Measurements from ENCODE around the gene GGCX. TPM values are rescaled to one million over a fixed set of nuclear protein-coding genes. Genes with fewer than 3 reads are reported as not detected.
A peak's percentile ranks its signal among the peaks of the same experiment; 100 is the strongest.
"Not testable (repeated sequence)": the region's sequence is repeated elsewhere in the genome, so short reads cannot be mapped to it uniquely, and the experiment has no call there.

The GGCX gene
- total RNA-seq, 4 donors from 2014 or later: 18.3 to 33.1 (median 28.2) TPM

GRCh38 chr2:85594715-85595300 lies 33.5 kb upstream of the GGCX start:
- in situ Hi-C loops (cut with MboI; ENCODE audit: low sequenced_read_pairs in 4 of 4): no loop called here
- Histone ChIP-seq H3K27ac (peak overlapping the region; percentile 87 to 99 (median 94)), H3K9me3 (no peaks in the 10 kb centered on the region), H3K27me3 (no peaks in the 10 kb centered on the region), H3K4me3 (peak overlapping the region; percentile 55 to 98 (median 78)), H3K4me1 (peaks cover 53 to 58% of the 10 kb centered on the region in 2 donors), H3K36me3 (peaks cover 0 to 35% of the 10 kb centered on the region in 2 donors)
- intact Hi-C loops (cut with DNase I; ENCODE audit: low total_unique reads): no loop called here
- no peak for DNase-seq
- ATAC-seq: peak; percentile 2 to 5
- TF ChIP-seq, protein P1, sequence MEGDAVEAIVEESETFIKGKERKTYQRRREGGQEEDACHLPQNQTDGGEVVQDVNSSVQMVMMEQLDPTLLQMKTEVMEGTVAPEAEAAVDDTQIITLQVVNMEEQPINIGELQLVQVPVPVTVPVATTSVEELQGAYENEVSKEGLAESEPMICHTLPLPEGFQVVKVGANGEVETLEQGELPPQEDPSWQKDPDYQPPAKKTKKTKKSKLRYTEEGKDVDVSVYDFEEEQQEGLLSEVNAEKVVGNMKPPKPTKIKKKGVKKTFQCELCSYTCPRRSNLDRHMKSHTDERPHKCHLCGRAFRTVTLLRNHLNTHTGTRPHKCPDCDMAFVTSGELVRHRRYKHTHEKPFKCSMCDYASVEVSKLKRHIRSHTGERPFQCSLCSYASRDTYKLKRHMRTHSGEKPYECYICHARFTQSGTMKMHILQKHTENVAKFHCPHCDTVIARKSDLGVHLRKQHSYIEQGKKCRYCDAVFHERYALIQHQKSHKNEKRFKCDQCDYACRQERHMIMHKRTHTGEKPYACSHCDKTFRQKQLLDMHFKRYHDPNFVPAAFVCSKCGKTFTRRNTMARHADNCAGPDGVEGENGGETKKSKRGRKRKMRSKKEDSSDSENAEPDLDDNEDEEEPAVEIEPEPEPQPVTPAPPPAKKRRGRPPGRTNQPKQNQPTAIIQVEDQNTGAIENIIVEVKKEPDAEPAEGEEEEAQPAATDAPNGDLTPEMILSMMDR (IDR thresholded peaks at IDR 0.05 in 4 of 5, conservative IDR thresholded peaks at IDR 0.05 in 1 of 5): no peak
- no peak for TF ChIP-seq POLR2A (IDR thresholded peaks at IDR 0.05)

DNA sequence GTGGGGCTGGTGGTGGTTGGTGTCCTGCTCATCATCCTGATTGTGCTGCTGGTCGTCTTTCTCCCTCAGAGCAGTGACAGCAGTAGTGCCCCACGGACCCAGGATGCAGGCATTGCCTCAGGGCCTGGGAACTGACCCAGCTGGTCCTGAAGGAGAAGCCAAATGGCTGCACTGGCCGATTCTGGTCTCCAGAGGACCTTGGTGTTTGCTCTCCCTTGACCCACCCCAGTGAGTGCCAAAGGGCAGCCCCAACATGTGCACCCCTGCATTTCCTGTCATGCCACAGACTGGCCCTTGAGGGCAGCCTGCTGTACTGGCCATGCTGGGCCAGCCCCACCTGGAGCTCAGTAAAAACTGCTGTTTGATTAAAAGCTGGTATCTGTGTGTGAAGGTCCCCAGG lies 31.7 kb upstream of the GGCX start:
- DNase-seq (no peak), ATAC-seq (no peak)
- peak overlapping the region in 3 of 4 donors; percentile 13 to 99 (median 19) for H3K27ac ChIP-seq
- TF ChIP-seq, protein P1 (IDR thresholded peaks at IDR 0.05 in 4 of 5, conservative IDR thresholded peaks at IDR 0.05 in 1 of 5): no peak
- TF ChIP-seq POLR2A (IDR thresholded peaks at IDR 0.05): no peak
- H3K27me3 ChIP-seq: no peaks in the 10 kb centered on the region
- in situ Hi-C loops (cut with MboI; ENCODE audit: low sequenced_read_pairs in 4 of 4) (no loop called here), intact Hi-C loops (cut with DNase I; ENCODE audit: low total_unique reads) (no loop called here)
- H3K9me3 ChIP-seq: no peaks in the 10 kb centered on the region
- H3K4me3 ChIP-seq: no peak overlapping the region
- peaks cover 67 to 73% of the 10 kb centered on the region in 2 donors for H3K4me1 ChIP-seq
- peaks cover 0 to 18% of the 10 kb centered on the region in 2 donors for H3K36me3 ChIP-seq

DNA sequence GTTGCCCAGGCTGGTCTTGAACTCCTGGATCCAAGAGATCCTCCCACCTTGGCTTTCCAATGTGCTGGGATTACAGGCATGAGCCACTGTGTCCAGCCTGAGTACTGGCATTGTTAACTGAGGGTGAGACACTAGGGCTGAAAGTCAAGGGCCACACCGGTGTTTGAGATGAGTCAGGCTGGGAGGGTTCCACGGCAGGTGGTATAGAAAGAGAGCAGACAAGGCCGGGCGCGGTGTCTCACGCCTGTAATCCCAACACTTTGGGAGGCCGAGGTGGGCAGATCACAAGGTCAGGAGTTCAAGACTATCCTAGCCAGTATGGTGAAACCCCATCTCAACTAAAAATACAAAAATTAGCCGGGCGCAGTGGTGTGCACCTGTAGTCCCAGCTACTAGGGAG lies 31.0 kb upstream of the GGCX start:
- H3K27me3 ChIP-seq; H3K9me3 ChIP-seq; in situ Hi-C loops (cut with MboI; ENCODE audit: low sequenced_read_pairs in 4 of 4); ATAC-seq; DNase-seq; intact Hi-C loops (cut with DNase I; ENCODE audit: low total_unique reads); H3K4me3 ChIP-seq: not testable (repeated sequence)
- peaks cover 74 to 76% of the 10 kb centered on the region in 2 donors for H3K4me1 ChIP-seq
- peak overlapping the region; percentile 88 to 98 (median 90) for H3K27ac ChIP-seq
- peaks cover 0 to 11% of the 10 kb centered on the region in 2 donors for H3K36me3 ChIP-seq

- Histone ChIP-seq H3K4me3 (no peak overlapping the region), H3K27me3 (no peaks in the 10 kb centered on the region), H3K4me1 (peaks cover 75 to 76% of the 10 kb centered on the region in 2 donors), H3K9me3 (no peaks in the 10 kb centered on the region), H3K36me3 (peaks cover 0 to 7% of the 10 kb centered on the region in 2 donors), H3K27ac (peak overlapping the region; percentile 88 to 98 (median 90))
- ATAC-seq: no peak
- DNase-seq: no peak
- intact Hi-C loops (cut with DNase I; ENCODE audit: low total_unique reads): no loop called here
- in situ Hi-C loops (cut with MboI; ENCODE audit: low sequenced_read_pairs in 4 of 4): no loop called here
- TF ChIP-seq POLR2A (IDR thresholded peaks at IDR 0.05): no peak
- TF ChIP-seq, protein P1 (IDR thresholded peaks at IDR 0.05 in 4 of 5, conservative IDR thresholded peaks at IDR 0.05 in 1 of 5): no peak
These were observed 30.3 kb upstream of the GGCX start for GRCh38 chr2:85591563-85591962.

DNA sequence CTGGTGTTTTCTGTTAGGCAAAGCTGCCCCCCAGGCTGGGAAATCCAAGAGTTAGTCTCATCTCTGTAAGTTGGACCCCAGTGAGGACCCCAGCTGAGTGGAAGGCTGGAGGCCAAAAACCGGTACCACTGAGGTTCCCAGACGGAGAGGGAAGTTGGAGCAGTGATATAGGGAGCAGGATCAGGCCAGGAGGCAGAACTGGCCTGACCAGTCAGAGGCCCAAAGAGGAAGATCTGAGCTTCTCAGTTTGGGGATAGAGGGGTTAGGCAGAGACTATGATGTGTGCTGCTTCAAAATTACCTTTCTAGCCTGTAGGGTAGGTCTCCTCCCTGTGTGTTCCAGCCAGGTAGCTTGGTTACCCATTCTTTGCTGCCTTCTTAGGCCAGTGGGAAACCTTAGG lies 29.7 kb upstream of the GGCX start:
- no peak overlapping the region for H3K4me3 ChIP-seq
- no peak for DNase-seq
- H3K4me1 ChIP-seq: peaks cover 76% of the 10 kb centered on the region in 2 donors
- in situ Hi-C loops (cut with MboI; ENCODE audit: low sequenced_read_pairs in 4 of 4) (no loop called here), intact Hi-C loops (cut with DNase I; ENCODE audit: low total_unique reads) (no loop called here)
- TF ChIP-seq, protein P1 (IDR thresholded peaks at IDR 0.05 in 4 of 5, conservative IDR thresholded peaks at IDR 0.05 in 1 of 5): no peak
- TF ChIP-seq POLR2A (IDR thresholded peaks at IDR 0.05): no peak
- peaks cover 0 to 7% of the 10 kb centered on the region in 2 donors for H3K36me3 ChIP-seq
- no peak for ATAC-seq
- no peaks in the 10 kb centered on the region for H3K9me3 ChIP-seq
- H3K27me3 ChIP-seq: no peaks in the 10 kb centered on the region
- H3K27ac ChIP-seq: peak overlapping the region; percentile 88 to 98 (median 90)

Measured in gastrocnemius medialis (tissue), 4 donors.